GM18508 (cell line): Measurements from ENCODE around the gene ABCD1.
"Not testable (repeated sequence)": the region's sequence is repeated elsewhere in the genome, so short reads cannot be mapped to it uniquely, and the experiment has no call there.

Experiments used
- ATAC-seq: cut with Tn5 transposase; IDR thresholded peaks from one replicate; pipeline ENCODE4 v1.9.1; 2021; ENCODE audit warnings: moderate number of reproducible peaks; ENCODE audit not compliant: insufficient read depth, unreplicated experiment

ABCD1 gene

GRCh38 chrX:153693216-153694086 is 31.2 kb upstream of the ABCD1 start:
- no peak for ATAC-seq

- not testable (repeated sequence) for ATAC-seq
These were observed 30.4 kb upstream of the ABCD1 start for GRCh38 chrX:153694256-153694655.

GRCh38 chrX:153694687-153695270 is 29.9 kb upstream of the ABCD1 start:
- ATAC-seq = no peak

- ATAC-seq = no peak
These were observed 28.6 kb upstream of the ABCD1 start for GRCh38 chrX:153696100-153696499.

GRCh38 chrX:153696538-153696937 is 28.1 kb upstream of the ABCD1 start:
- ATAC-seq = not testable (repeated sequence)

- not testable (repeated sequence) for ATAC-seq
These were observed 27.5 kb upstream of the ABCD1 start for GRCh38 chrX:153696986-153697722.

- no peak for ATAC-seq
These were observed 26.5 kb upstream of the ABCD1 start for GRCh38 chrX:153697924-153698865.

GRCh38 chrX:153699210-153699783 is 25.4 kb upstream of the ABCD1 start:
- not testable (repeated sequence) for ATAC-seq

- not testable (repeated sequence) for ATAC-seq
These were observed 24.8 kb upstream of the ABCD1 start for GRCh38 chrX:153699784-153700371.

GRCh38 chrX:153700376-153700945 is 24.2 kb upstream of the ABCD1 start:
- ATAC-seq = no peak

GRCh38 chrX:153700967-153701366 is 23.7 kb upstream of the ABCD1 start:
- no peak for ATAC-seq

- no peak for ATAC-seq
These were observed 22.9 kb upstream of the ABCD1 start for GRCh38 chrX:153701706-153702105.

GRCh38 chrX:153702336-153703035 is 22.2 kb upstream of the ABCD1 start:
- ATAC-seq = no peak

GRCh38 chrX:153703036-153703370 is 21.7 kb upstream of the ABCD1 start:
- no peak for ATAC-seq

GRCh38 chrX:153704021-153704526 is 20.6 kb upstream of the ABCD1 start:
- ATAC-seq = no peak

- not testable (repeated sequence) for ATAC-seq
These were observed 19.8 kb upstream of the ABCD1 start for GRCh38 chrX:153704631-153705402.

- not testable (repeated sequence) for ATAC-seq
These were observed 19.1 kb upstream of the ABCD1 start for GRCh38 chrX:153705403-153706060.
